HL-60/S4 (cell line): ENCODE measurements around the gene TET1.
"Not testable (repeated sequence)": the region's sequence is repeated elsewhere in the genome, so short reads cannot be mapped to it uniquely, and the experiment has no call there.

ENCODE experiments used
- in situ Hi-C: fragments of 300-500 bp; cut with MboI; formaldehyde crosslinking; loops from 2 replicates; pipeline ENCODE4 v1.14.3; 2022; ENCODE audit warnings: low sequenced_read_pairs

Gene TET1

DNA sequence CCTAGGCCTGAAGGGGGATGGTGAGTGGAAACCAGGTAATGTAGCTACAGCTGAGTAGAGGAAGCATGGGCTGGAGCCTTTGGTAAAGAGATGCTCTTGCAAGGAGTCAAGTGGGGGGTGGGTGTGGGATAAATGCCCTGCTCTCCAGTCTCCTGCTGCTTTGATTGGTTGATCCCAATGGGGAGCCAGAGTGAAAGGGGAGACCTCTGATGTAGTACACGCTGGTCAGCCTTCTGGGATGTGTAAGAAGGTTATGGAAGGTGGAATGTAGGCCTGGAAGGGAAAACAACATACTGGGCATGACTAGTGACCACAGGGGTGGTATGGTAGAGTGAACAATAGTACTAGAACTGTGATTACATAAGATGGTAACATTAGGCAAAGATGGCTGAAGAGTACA, 44.3 kb downstream of the TET1 start:
- in situ Hi-C loops = no loop called here

DNA sequence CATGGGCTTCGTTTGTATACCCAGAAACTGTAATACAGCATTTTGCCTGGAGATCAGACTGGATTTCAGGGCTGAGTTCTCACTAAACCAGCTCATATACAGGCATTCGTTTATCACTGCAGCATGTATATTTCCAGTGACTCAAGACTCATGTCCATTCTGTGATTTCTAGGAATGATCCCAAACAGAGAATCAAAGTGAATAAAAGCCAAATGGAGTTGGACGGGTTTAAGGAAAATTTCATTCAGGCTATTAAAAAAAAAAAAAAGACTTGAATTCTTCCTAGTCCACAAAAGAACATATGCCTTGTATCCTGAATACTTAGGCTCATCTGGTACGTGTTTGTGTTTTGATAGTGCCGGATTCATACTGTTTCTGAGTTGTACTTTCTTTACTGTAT, 46.8 kb downstream of the TET1 start:
- in situ Hi-C loops = no loop called here

DNA sequence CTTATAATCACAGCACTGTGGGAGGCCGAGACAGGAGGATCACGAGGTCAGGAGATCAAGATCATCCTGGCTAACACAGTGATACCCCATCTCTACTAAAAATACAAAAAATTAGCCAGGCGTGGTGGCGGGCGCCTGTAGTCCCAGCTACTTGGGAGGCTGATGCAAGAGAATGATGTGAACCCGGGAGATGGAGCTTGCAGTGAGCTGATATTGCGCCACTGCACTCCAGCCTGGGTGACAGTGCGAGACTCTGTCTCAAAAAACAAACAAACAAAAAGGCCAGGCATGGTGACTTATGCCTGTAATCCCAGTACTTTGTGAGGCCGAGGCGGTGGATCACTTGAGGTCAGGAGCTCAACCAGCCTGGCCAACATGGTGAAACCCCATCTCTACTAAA, 49.9 kb downstream of the TET1 start:
- in situ Hi-C loops = not testable (repeated sequence)

DNA sequence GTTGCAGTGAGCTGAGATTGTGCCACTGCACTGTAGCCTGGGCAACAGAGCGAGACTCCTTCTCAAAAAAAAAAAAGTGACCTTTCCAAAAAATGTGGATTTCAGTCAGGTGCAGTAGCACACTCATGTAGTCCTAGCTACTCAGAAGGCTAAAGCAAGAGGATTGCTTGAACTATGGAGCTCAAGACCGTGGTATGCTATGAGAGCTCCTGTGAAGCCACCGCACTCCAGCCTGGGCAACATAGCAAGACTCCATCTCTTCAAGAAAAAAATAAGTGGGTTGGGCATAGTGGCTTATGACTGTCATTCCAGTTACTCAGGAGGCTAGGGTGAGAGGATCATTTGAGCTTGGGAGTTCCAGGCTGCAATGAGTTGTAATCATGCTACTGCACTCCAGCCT, 51.1 kb downstream of the TET1 start:
- in situ Hi-C loops = no loop called here

DNA sequence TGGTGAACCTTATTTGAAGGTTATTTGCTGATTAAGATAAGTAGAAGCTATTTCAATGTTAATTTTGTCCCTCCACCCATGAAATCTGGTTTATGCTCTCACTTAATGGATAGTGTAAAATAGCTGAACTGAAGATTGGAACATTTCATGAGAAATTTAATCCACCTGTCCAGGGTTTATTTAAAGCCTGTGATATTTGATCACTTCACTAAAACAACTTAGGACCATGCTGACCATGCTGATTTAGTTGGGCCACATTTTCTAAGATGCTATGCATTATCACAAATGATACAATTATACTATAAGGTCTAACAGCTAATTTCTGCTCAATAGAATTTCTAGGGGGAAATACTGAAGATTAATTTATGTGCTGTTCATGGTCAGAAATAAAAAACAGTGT, 53.8 kb downstream of the TET1 start:
- in situ Hi-C loops = not testable (repeated sequence)

DNA sequence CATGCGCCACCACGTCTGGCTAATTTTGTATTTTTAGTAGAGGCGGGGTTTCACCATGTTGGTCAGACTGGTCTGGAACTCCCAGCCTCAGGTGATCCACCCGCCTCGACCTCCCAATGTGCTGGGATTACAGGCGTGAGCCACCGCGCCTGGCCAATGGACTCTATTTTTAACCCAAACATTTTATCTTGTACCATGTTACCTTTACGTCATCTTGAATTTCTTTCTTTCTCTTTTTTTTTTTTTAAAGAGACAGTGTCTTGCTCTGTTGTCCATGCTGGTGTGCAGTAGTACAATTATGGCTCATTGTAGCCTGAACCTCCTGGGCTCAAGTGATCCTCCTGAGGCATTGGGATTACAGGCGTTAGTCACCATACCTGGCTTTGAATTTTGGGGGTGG, 57.6 kb downstream of the TET1 start:
- in situ Hi-C loops = not testable (repeated sequence)

DNA sequence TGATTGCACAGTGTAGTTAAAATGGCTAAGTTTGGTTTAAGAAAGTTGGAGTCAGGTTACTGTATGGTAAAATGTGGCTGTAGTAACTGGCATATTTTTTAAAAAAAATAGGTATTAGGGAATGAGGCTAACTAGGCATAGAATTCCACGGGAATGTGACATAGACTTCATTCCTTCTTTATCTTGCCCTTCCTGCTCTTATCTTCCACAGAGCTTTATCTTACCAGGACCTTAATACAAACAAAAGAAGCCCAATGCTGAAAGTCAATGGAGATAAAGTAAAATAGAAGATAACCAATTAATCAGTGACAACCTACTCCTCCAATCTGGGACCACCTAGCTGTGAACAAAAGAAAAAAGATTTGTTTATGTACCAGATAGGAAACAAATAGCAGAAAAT, 58.1 kb downstream of the TET1 start:
- in situ Hi-C loops = no loop called here

DNA sequence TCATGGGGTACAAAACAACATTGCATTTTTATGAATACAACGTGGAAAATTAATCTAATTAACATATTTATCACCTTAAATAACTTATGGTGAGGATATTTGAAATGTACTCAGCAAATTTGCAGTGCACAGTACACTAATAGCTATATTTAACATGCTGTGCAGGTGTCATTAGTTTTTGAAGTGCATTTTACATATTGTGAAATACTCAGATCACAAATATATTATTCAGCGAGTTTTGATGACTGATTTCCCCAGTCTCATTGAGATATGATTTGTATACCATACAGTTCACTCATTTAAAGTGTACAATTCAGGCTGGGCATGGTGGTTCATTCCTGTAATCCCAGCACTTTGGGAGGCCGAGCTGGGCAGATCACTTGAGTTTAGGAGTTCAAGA, 59.5 kb downstream of the TET1 start:
- in situ Hi-C loops = no loop called here

DNA sequence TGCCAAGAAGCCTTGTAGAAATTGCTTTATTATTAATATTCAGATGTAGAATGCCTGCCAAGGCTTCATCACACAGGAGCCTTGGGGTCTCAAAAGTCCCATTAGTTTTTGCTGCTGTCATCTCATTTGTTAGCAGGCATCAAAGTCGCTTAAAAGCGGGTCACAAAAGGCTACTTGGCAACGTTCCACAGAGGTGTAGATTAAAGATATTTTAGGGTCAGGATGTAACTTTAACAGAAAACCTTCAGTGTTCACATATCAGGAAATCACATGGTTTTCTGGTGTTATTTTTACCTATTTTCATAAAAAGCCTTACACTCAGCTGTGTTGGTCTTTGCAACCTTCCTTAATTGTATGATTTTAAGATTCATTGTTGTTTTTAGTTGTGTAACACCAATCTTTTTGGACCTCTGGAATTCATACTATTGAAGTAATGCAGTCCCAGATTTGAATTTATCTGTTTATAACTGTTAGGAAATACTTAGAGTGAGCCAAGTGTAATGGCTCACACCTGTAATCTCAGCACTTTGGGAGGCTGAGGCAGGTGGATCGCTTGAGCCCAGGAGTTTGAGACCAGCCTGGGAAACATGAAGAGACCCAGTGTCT, 65.3 kb downstream of the TET1 start:
- in situ Hi-C loops = no loop called here

DNA sequence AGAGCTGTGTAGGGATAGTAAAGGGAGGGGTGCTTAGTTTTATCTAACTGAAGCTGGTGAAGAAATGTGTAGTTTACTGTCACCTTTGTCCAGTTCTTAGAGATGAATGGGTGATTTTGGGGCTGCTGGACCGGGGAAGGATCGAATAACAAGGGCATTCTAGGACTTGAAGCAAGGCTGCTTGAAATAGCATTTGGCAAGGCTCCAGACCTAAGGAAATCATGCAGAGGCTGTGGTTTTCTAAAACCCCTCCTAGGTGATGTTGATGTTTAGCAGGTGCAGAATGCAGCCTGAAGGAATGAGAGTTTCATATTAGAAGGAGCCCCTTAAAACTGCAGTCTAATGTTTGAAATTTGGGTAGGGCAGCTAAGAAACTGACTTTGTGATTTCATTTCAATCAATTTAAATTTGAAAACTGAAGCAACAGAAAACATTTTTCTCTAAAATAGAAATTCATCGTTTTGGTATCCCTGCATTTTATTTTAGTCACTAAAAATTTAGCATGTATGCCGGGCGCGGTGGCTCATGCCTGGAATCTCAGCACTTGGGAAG, 68.5 kb downstream of the TET1 start:
- in situ Hi-C loops = no loop called here

DNA sequence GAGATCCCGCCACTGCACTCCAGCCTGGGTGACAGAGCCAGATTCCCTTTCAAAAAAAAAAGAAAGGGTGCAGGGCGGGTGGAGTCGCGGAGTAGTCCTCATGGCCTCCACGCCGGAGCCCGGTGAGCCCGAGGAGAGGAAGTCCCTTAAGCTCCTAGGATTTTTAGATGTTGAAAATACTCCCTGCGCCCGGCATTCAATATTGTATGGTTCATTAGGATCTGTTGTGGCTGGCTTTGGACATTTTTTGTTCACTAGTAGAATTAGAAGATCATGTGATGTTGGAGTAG, 72.1 kb downstream of the TET1 start:
- in situ Hi-C loops = not testable (repeated sequence)

DNA sequence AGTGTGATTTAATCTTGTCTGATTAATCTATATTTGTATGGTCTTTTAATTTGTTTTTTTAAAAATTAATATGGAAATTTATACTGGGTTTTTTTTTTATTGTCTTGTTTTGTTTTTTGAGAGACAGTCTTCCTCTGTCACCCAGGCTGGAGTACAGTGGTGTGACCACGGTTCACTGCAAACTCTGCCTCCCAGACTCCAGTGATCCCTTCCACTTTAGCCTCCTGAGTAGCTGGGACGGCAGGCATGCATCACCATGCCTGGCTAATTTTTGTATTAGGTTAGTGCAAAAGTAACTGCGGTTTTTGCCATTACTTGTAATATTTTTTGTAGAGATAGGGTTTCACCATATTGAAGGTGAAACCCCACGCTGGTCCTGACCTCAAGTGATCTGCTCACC, 73.1 kb downstream of the TET1 start:
- in situ Hi-C loops = no loop called here

DNA sequence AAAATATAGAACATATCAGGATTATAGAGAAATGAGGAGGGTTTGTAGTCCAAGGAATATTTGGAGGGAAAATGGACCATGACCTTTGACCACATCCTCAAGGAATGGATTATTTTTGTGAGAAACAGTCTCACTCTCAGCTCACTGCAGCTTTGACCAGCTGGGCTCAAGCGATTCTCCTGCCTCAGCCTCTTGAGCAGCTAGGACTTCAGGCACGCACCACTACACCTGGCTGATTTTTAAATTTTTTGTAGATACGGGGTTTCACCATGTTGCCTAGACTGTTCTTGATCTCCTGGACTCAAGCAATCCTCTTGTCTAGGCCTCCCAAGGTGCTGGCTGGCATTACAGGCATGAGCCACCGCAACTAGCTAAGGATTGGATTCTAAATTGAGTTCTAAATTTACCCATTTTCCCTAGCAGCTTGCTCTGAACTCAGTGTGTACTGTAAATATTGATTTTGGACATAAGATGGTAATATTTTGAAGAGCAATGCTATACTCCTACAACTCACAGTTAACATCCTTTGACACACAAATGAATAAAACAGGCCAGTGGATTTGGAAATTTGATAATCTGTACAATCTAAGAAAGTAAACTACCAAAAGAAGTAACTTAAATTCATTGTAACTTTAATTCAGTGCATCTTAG, 73.8 kb downstream of the TET1 start:
- in situ Hi-C loops = no loop called here

DNA sequence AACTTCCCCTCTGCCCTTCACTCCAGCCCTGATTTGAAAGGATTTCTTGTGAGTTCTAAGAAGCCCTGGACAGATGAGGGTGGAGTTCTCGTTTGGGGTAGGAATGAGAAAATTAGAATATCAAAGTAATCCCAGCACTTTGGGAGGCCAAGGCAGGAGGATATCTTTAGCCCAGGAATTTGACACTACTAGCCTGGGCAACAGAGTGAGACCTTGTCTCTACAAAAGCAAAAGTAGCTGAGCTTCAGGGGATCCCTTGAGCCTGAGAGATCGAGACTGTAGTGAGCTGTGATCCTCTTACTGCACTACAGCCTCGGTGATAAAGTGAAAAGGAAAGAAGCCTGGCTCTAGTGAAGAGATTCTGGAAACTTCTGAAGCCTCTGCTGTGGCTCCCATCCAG, 76.2 kb downstream of the TET1 start:
- in situ Hi-C loops = no loop called here

DNA sequence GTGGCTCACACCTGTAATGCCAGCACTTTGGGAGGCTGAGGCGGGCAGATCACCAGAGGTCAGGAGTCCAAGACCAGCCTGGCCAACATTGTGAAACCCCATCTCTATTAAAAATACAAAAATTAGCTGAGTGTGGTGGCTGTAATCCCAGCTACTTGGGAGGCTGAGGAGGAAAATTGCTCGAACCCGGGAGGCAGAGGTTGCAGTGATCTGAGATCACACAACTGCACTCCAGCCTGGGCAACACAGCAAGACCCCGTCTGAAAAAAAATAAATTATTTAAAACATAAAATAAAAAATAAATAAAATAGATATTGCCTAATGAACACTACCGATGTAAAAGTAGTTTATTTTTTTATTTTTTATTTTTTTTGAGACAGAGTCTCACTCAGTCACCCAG, 83.4 kb downstream of the TET1 start:
- in situ Hi-C loops = not testable (repeated sequence)

DNA sequence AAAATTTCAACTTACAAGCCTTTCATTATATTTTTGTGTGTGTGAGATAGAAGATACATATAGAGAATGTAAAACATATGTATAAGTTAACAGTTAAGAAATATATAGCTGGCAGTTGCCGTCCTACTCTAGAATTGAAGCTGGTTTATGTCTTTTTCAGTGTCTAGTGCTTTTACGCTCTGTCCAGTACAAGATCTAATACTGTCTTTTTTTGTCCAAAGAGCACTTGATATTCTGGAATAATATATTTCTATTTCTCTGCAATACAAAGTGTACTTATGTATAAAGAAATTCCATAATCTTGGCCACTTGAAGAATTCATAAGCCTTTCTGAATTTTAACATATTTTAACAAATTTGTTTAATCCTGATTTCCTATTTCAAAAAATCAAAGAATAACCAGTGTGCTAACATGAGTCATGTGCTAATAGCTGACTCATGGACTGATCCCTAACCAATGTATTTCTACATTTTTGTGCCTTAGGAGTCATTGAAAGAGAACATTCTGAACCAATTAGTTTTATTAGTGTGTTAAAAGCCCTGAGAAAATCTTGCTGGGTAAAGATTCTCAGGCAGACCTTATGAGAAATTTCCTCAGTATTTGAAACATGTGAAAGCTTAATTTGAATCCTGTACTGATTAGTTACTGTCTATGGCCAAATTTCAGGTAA, 87.7 kb downstream of the TET1 start:
- in situ Hi-C loops = no loop called here

DNA sequence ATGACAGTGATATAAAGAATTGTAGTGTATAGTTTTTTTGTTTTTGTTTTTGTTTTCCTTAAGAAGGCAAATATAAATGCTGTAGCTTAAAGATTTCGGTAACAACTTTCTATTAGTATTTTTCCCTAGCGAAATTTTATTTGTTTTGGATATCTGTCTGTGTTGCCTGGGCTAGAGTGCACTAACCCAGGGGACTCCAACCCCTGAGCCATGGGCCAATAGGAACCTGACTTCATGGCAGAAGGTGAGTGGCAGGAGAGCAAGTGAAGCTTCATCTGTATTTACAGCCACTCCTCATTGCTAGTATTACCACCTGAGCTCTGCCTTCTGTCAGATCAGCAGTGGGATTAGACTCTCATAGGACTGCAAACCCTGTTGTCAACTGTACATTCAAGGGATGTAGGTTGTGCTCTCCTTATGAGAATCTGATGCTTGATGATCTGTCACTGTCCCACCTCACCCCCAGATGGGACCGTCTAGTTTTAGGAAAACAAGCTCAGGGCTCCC, 95.5 kb downstream of the TET1 start:
- in situ Hi-C loops = no loop called here

DNA sequence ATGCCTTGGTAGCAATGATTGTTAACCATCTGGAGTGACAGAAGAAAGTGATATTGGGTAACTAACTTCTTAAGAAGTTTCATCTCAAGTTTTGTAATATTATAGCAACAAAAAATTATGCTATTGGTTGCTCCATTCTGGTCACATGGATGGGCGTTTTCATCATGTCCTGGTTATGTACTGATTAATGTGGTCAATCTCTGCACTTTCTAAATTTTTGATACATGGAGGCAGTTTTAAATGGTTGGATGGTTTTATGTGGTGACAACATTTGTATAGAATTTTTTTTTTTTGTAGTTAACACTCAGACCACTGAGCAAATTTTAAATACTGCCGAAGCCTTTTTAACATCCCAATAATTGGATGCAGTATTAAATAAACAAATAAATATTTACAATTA, 105.7 kb downstream of the TET1 start:
- in situ Hi-C loops = no loop called here

DNA sequence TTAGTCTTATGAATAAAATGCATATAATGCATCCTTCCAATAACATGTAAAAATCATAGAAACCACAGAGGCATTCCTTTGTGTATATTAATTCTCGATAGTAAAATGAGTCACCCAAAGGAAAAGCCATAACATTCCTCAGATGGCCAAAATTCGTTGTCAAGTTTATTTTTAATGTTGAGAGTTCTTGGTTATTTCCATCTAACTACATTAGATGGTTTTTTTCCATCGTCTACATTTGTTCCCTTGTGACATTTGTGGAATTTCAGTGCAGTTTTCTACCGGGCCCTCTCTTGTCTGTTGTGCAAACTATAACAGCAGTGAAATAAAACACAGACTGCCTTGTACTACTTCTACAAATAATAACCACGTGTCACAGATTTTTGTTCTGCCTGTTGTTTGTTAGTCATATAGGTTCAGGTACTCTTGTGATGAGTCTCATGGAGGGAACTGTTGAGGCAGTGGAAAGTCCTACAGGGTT, 106.2 kb downstream of the TET1 start:
- in situ Hi-C loops = no loop called here

DNA sequence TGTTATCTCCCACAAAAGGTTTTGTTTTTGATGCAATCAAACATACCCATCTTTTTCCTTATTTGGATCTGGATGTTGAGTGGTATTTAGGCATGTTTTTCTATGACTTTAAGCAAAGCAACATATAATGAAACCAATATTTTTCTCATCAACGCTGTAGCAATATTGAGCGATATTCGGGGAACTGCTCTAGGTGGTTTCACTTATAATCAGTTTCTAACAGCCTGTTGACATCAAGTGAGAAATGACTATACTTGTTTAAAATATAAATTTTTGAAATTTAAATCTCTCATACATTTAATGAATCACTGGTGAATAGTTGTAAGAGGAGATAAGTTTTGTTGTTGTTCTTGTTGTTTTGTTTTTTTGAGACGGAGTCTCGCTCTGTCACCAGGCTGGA, 108.1 kb downstream of the TET1 start:
- in situ Hi-C loops = no loop called here

DNA sequence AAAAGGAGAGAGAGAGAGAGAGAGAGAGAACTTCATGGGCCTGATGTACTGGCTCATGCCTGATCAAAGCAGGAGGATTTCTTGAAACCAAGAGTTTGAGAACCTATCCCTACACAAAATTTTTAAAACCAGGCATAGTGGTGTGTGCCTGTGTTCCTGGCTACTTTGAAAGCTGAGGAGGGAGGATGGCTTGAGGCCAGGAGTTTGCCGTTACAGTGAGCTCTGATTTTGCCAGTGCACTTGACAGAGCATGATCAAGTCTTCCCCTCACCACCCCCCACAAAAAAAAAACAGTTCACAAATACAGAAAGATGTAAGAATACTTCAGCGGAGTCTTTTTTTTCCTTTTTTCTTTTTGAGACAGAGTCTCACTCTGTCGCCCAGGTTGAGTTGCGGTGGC, 108.8 kb downstream of the TET1 start:
- in situ Hi-C loops = no loop called here

DNA sequence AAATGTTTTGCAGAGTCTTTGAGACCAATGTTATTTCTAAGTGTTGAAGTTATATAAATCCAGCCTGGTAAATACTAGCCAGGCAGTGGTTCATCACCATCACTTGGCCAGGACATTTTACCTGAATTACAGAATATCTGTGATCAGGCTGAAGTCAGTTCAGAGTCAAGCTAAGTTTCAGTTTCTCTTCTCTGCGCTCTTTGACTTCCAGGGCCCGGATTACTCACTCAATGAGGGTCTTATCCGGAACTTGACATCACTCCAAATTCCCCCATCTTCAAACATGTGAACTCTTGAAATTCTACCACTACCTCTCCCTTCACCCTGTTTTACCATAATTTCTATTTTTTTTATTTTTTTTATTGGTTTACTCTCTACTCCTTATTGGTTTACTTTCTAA, 124.3 kb downstream of the TET1 start:
- in situ Hi-C loops = no loop called here
